ENCODE data around the gene BATF3.
A peak's percentile ranks its signal among the peaks of the same experiment; 100 is the strongest.

The BATF3 gene

DNA sequence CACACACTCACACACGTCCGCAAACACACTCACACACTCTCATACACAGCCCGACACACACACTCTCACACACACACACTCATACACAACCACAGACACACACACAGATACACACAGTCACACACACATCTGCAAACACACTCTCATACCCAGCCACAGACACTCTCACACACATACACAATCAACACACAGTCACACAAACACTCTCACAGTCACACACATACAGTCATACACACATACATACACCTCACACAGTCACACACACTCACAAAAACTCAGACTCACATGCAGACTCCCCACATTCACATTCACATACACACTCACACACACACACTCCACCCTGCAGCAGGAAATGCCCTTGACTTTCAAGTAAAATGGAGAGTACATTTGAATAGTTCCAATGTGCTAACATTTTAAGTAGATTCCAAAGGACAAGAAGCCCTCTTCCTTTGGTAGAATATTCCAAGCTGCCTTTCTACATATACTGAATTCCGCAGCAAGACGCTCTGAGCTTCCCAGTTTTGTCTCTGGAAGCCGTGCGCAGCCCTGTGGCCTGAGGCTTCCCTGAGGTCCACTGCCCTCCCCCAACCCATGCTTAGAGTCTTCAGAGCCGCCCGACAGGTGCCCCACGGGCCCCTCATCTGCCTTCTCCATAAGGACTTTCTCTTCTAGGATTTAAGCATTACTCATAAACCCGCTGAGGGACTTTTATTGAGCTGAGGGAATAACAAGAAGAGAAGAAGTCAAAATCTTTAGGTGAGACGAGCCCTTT lies 9.7 kb downstream of the BATF3 start:
- DNase-seq (ENCODE audit: low read depth), result no peak
- H3K4me3 ChIP-seq (ENCODE audit: control insufficient read depth, low read depth, low read length), result no peak overlapping the region
- TF ChIP-seq, protein P1, sequence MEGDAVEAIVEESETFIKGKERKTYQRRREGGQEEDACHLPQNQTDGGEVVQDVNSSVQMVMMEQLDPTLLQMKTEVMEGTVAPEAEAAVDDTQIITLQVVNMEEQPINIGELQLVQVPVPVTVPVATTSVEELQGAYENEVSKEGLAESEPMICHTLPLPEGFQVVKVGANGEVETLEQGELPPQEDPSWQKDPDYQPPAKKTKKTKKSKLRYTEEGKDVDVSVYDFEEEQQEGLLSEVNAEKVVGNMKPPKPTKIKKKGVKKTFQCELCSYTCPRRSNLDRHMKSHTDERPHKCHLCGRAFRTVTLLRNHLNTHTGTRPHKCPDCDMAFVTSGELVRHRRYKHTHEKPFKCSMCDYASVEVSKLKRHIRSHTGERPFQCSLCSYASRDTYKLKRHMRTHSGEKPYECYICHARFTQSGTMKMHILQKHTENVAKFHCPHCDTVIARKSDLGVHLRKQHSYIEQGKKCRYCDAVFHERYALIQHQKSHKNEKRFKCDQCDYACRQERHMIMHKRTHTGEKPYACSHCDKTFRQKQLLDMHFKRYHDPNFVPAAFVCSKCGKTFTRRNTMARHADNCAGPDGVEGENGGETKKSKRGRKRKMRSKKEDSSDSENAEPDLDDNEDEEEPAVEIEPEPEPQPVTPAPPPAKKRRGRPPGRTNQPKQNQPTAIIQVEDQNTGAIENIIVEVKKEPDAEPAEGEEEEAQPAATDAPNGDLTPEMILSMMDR (conservative IDR thresholded peaks at IDR 0.05; ENCODE audit: control insufficient read depth, insufficient read depth, low read depth, low read length), result no peak

DNA sequence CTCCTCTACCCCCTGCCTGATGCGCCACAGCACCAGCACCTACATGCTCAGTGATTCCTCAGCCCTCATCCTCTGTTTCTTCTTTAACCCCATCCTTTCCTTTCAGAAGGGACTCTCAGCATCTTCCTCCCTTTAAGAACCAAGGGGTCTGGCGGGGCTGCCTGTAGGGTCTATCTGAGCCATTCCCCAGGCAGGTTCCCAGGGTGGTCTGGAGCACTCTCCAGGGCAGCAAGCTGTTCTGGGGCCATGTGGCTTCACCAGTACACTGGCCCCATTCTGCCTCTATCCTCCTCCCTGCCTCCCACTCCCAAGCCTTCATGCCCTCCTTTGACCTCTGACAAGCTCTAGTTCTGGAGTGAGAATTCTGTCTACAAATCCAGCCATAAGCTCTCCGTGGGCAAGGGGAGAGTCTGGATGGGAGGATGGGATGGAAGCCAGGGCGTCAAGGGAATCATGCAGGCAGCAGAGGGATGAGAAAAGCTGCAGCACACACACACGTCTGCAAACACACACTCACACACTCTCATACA lies 10.4 kb downstream of the BATF3 start:
- TF ChIP-seq, protein P1 (conservative IDR thresholded peaks at IDR 0.05; ENCODE audit: control insufficient read depth, insufficient read depth, low read depth, low read length), result no peak
- DNase-seq (ENCODE audit: low read depth), result no peak

DNA sequence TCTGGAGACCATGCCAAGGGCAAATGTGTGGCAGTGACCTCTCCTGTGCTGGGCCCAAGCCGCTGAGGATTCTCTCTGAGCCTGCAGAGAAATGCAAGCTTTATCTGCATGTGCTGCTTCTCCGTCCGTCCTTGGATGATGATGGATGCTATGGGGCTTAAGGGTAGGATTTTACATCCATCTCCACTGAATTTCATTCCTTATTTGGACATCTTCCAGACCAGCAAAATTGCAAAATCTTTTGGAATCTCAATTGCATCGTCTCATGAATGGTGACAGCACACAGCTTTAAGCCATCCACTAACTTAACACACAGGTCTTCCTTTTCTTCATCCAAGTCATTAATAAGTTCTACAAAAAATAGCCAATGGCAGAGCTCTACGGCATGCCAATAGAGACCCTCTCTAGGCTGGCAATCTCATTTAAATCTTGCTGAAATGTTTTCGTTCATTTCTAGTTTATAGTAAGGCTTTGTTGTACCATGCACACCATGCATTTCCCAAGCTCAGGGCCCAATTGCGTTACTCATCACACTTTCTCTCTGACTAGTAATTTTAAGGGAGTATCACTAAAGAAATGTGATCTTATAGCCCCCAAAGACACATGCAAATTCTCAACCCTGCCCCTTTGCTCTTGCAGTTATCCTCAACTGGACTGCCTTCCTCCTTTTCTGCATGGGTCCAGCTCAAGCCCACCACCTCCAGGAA lies 11.1 kb downstream of the BATF3 start:
- TF ChIP-seq, protein P1 (conservative IDR thresholded peaks at IDR 0.05; ENCODE audit: control insufficient read depth, insufficient read depth, low read depth, low read length), result no peak
- H3K4me3 ChIP-seq (ENCODE audit: control insufficient read depth, low read depth, low read length), result no peak overlapping the region
- peak; percentile 51 for DNase-seq (ENCODE audit: low read depth)

More for the DNA sequence above, 10.4 kb downstream of the BATF3 start:
- no peak overlapping the region for H3K4me3 ChIP-seq (ENCODE audit: control insufficient read depth, low read depth, low read length)

DNA sequence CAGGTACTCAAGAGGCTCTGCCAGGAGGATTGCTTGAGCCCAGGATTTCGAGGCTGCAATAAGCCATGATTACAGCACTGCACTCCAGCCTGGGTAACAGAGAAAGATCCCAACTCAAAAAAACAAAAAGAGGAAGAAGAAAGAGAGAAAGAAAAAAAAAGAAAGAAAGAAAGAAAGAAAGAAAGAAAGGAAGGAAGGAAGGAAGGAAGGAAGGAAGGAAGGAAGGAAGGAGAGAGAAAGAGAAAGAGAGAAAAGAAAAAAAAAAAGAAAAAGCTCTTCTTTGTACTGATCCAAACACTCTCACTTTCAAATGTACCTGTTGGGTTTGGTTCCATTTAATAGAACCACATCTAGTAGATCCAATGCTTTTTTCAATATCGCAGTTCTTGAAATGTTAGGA lies 11.8 kb downstream of the BATF3 start:
- H3K4me3 ChIP-seq (ENCODE audit: control insufficient read depth, low read depth, low read length), result no peak overlapping the region
- DNase-seq (ENCODE audit: low read depth), result no peak
- TF ChIP-seq, protein P1 (conservative IDR thresholded peaks at IDR 0.05; ENCODE audit: control insufficient read depth, insufficient read depth, low read depth, low read length), result no peak

DNA sequence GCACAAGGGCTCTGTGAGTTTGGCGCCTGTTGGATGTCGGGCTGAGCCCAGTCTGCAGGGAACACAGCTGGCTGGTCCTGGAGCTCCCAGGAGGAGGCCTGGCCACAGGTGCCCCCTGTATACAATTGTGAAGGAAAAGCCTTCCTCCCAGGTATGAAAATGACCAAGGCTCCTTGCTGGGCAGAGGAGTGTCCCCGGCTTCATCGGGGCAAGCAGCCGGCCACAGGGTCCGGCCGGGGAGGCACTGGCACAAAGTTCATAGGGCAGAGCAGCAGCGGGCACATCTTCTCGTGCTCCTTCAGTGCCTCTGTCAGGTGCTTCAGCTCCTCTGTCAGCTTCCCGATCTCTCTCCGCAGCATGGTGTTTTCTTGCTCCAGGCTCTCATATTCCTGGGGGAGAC lies 13.0 kb downstream of the BATF3 start:
- TF ChIP-seq, protein P1 (conservative IDR thresholded peaks at IDR 0.05; ENCODE audit: control insufficient read depth, insufficient read depth, low read depth, low read length), result no peak

DNA sequence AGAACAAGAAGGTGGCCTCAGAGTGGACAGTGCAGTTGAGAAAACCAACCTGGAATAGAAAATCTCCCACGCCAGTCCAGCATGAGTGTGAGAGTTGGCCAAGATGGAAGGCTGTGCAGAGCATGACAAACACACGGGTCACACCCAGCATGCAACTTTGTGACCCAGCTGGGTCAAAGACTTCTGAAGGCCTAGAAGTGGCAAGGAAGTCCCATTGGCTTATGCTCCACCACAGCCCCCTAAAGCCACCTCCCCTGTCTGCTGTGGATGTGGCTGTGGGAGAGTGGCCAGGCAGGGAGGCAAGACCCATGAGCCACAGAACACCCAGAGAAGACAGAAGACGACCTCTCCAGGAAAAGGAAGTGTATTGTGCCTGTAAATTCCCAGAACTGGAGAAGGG lies 13.6 kb downstream of the BATF3 start:
- DNase-seq (ENCODE audit: low read depth), result no peak
- TF ChIP-seq, protein P1 (conservative IDR thresholded peaks at IDR 0.05; ENCODE audit: control insufficient read depth, insufficient read depth, low read depth, low read length), result no peak
- H3K4me3 ChIP-seq (ENCODE audit: control insufficient read depth, low read depth, low read length), result no peak overlapping the region

More for the DNA sequence above, 13.0 kb downstream of the BATF3 start:
- no peak for DNase-seq (ENCODE audit: low read depth)
- no peak overlapping the region for H3K4me3 ChIP-seq (ENCODE audit: control insufficient read depth, low read depth, low read length)
